B cell (primary cell): ENCODE data around the gene TMEM205. TPM values are rescaled to one million over a fixed set of nuclear protein-coding genes. Genes with fewer than 3 reads are reported as not detected.

Source experiments
- ATAC-seq: fragments of 200-7000 bp; cut with Tn5 transposase; one replicate; pipeline ENCODE4 v1.10.0; 2021; ENCODE audit warnings: low read depth, mild to moderate bottlenecking, moderate number of reproducible peaks, moderate library complexity
- CTCF ChIA-PET: fragments of 350-600 bp; sonication (Branson Sonifier 250); formaldehyde crosslinking; loops from one replicate; lab custom pipeline; 2021; ENCODE audit warnings: antibody characterized with exemption, inconsistent platforms; lab: Charles Lee
- POLR2A ChIA-PET: fragments of 350-600 bp; sonication (Branson Sonifier 250); formaldehyde crosslinking; loops from one replicate; lab custom pipeline; 2021; ENCODE audit warnings: antibody characterized with exemption; lab: Charles Lee
- DNase-seq: peaks from one replicate; pipeline ENCODE4 v3.0.0; 2013
- H2AFZ ChIP-seq: 2 replicates; pipeline ENCODE4 v1.6.1; 2012; ENCODE audit warnings: mild to moderate bottlenecking, low read depth, low read length; ENCODE audit not compliant: insufficient read depth, poor library complexity, severe bottlenecking
- H3K27ac ChIP-seq, 2 donors: 1 replicate in 1 of 2; 2 replicates in 1 of 2; pipeline ENCODE4 v1.5.1; 2012 to 2013; ENCODE audit warnings: low read length in 2 of 2, mild to moderate bottlenecking in 2 of 2, moderate library complexity in 1 of 2
- H3K27me3 ChIP-seq, 4 experiments: fragments of 200-600 bp in 1 of 4; sonication (generic) in 1 of 4; replicated peaks in 1 of 4; 1 replicate in 2 of 4; 2 replicates in 2 of 4; pipeline versions ENCODE4 v1.6.1 to v1.7.0; 2013 to 2016; ENCODE audit warnings: low read length in 3 of 4, mild to moderate bottlenecking in 2 of 4, mixed read lengths in 1 of 4, moderate library complexity in 1 of 4; ENCODE audit not compliant: insufficient read depth in 4 of 4, control insufficient read depth in 3 of 4; ENCODE audit errors: control extremely low read depth in 1 of 4
- H3K36me3 ChIP-seq, 2 experiments: replicated peaks in 1 of 2; 1 replicate in 1 of 2; 2 replicates in 1 of 2; pipeline versions ENCODE4 v1.6.1 to v1.7.1; 2013; ENCODE audit warnings: low read length in 1 of 2; ENCODE audit not compliant: insufficient read depth in 2 of 2, control insufficient read depth in 1 of 2; ENCODE audit errors: control extremely low read depth in 1 of 2, extremely low read depth in 1 of 2
- H3K4me1 ChIP-seq, 2 donors: fragments of 200-600 bp in 1 of 2; sonication (generic) in 1 of 2; 1 replicate in 1 of 2; 2 replicates in 1 of 2; pipeline versions ENCODE4 v1.5.1 to v1.6.1; 2013 to 2017; ENCODE audit warnings: low read length in 2 of 2; ENCODE audit not compliant: control insufficient read depth in 2 of 2, insufficient read depth in 2 of 2
- H3K4me2 ChIP-seq: replicated peaks from 2 replicates; pipeline ENCODE3; 2012; ENCODE audit warnings: mild to moderate bottlenecking, low read depth, low read length; ENCODE audit not compliant: poor library complexity, severe bottlenecking
- H3K4me3 ChIP-seq, 5 experiments: fragments of 200-600 bp in 1 of 5; sonication (generic) in 1 of 5; 1 replicate in 3 of 5; 2 replicates in 2 of 5; pipeline versions ENCODE4 v1.5.1 to v1.7.0; 2011 to 2016; ENCODE audit warnings: low read length in 4 of 5, mild to moderate bottlenecking in 4 of 5, low read depth in 2 of 5, control low read depth in 1 of 5, moderate library complexity in 1 of 5; ENCODE audit not compliant: insufficient read depth in 1 of 5; ENCODE audit errors: control extremely low read depth in 1 of 5, extremely low read depth in 1 of 5
- H3K79me2 ChIP-seq: fragments of 200-600 bp; sonication (generic); one replicate; pipeline ENCODE4 v1.6.0; 2016; ENCODE audit warnings: low read length; ENCODE audit not compliant: control insufficient read depth, insufficient read depth
- H3K9ac ChIP-seq: fragments of 200-600 bp; sonication (generic); 2 replicates; pipeline ENCODE4 v1.6.1; 2017; ENCODE audit warnings: mild to moderate bottlenecking, low read length, moderate library complexity
- H3K9me3 ChIP-seq, 3 donors: one replicate each; pipeline versions ENCODE4 v1.6.1 to v1.7.1; 2013; ENCODE audit warnings: low read length in 2 of 3; ENCODE audit not compliant: control insufficient read depth in 2 of 3, insufficient read depth in 1 of 3; ENCODE audit errors: control extremely low read depth in 1 of 3
- H4K20me1 ChIP-seq: 2 replicates; pipeline ENCODE4 v1.6.0; 2012; ENCODE audit warnings: mild to moderate bottlenecking, low read length; ENCODE audit not compliant: insufficient read depth, control insufficient read depth, poor library complexity, severe bottlenecking
- H3K27ac Mint-ChIP-seq: one replicate; pipeline ENCODE4 v1.8.0; 2021; ENCODE audit warnings: mixed read lengths
- H3K27me3 Mint-ChIP-seq: one replicate; pipeline ENCODE4 v1.8.0; 2021; ENCODE audit warnings: mixed read lengths
- H3K4me1 Mint-ChIP-seq: one replicate; pipeline ENCODE4 v1.8.0; 2021; ENCODE audit warnings: mixed read lengths
- H3K4me3 Mint-ChIP-seq: one replicate; pipeline ENCODE4 v1.8.0; 2021; ENCODE audit warnings: mixed read lengths
- H3K9me3 Mint-ChIP-seq: one replicate; pipeline ENCODE4 v1.8.0; 2022; ENCODE audit warnings: mixed read lengths; ENCODE audit not compliant: insufficient read depth
- CTCF ChIP-seq: fragments of 200-600 bp; IDR thresholded peaks from one replicate; pipeline ENCODE4 v1.8.0; 2022; ENCODE audit warnings: antibody characterized with exemption, mild to moderate bottlenecking
- EZH2 ChIP-seq: IDR thresholded peaks from 2 replicates; pipeline ENCODE4 v1.6.1; 2012; ENCODE audit warnings: borderline replicate concordance, low read depth, mild to moderate bottlenecking, moderate library complexity, low read length; ENCODE audit not compliant: insufficient read depth, poor library complexity, severe bottlenecking
- WGBS: methylation state at CpG from one replicate; pipeline ENCODE4 v1.1.5; 2013; ENCODE audit warnings: missing lambda C conversion rate; ENCODE audit not compliant: insufficient coverage; 5-methylcytosine and 5-hydroxymethylcytosine counted together
- intact Hi-C: fragments of 100-400 bp; cut with micrococcal nuclease; formaldehyde crosslinking; loops from one replicate; pipeline ENCODE4 v1.10.0; 2022
- polyA plus RNA-seq: library from polyadenylated mRNA; depleted of rRNA; stranded (reverse); fragments of >200 nt; gene quantifications from 2 replicates; pipeline ENCODE4 v1.2.3, GENCODE V29; 2012
- total RNA-seq, 2 donors: library from RNA; stranded (reverse); fragments of 120-200 nt in 1 of 2; gene quantifications; 1 replicate in 1 of 2; 2 replicates in 1 of 2; pipeline versions ENCODE4 v1.2.3 to v1.2.4, GENCODE V29; 2013 to 2022

The TMEM205 gene
- total and polyA plus RNA-seq, 2 donors (not counting 1 experiment from before 2014, with no cell fraction given) = 48.5 to 152 TPM

GRCh38 chr19:11364935-11365334 is 18.9 kb upstream of the TMEM205 start:
- Histone ChIP-seq H3K27me3 (no peaks in the 10 kb centered on the region), H2AFZ (no peak overlapping the region), H3K36me3 (peaks cover 0 to 24% of the 10 kb centered on the region in 2 experiments), H3K27ac (no peak overlapping the region), H4K20me1 (no peaks in the 10 kb centered on the region), H3K4me3 (no peak overlapping the region), H3K4me2 (no peak overlapping the region), H3K9me3 (no peaks in the 10 kb centered on the region), H3K9ac (no peak overlapping the region), H3K79me2 (no peaks in the 10 kb centered on the region), H3K4me1 (no peaks in the 10 kb centered on the region)
- H3K4me1 Mint-ChIP-seq = no peaks in the 10 kb centered on the region
- intact Hi-C loops = no loop called here
- TF ChIP-seq EZH2 (no peak), CTCF (no peak)
- DNase-seq = no peak
- ChIA-PET CTCF (no interaction called here), POLR2A (no interaction called here)
- WGBS = no CpG with 5 or more reads among the region's 5 CpGs
- H3K27me3 Mint-ChIP-seq = no peaks in the 10 kb centered on the region
- H3K4me3 Mint-ChIP-seq = no peak overlapping the region
- ATAC-seq = no peak
- no peaks in the 10 kb centered on the region for H3K9me3 Mint-ChIP-seq
- no peak overlapping the region for H3K27ac Mint-ChIP-seq

GRCh38 chr19:11364296-11364904 is 18.3 kb upstream of the TMEM205 start:
- H3K27ac ChIP-seq = no peak overlapping the region
- CTCF ChIA-PET = interaction anchor here (1.5 kb wide), 1 partner anchor 26 kb away, joined by 3 read pairs; no protein-coding TSS in a partner anchor
- 94% methylated on average over 25 of the region's 28 CpGs for WGBS
- no peak for TF ChIP-seq EZH2
- no peak for TF ChIP-seq CTCF
- DNase-seq = no peak
- H3K4me1 ChIP-seq = no peaks in the 10 kb centered on the region
- no peaks in the 10 kb centered on the region for H3K27me3 ChIP-seq
- ATAC-seq = no peak
- intact Hi-C loops = no loop called here
- H3K4me2 ChIP-seq = no peak overlapping the region
- Mint-ChIP-seq H3K27ac (no peak overlapping the region), H3K27me3 (no peaks in the 10 kb centered on the region), H3K9me3 (no peaks in the 10 kb centered on the region), H3K4me1 (no peaks in the 10 kb centered on the region), H3K4me3 (no peak overlapping the region)
- no peak overlapping the region for H2AFZ ChIP-seq
- POLR2A ChIA-PET = no interaction called here
- H3K4me3 ChIP-seq = no peak overlapping the region
- no peak overlapping the region for H3K9ac ChIP-seq
- H4K20me1 ChIP-seq = no peaks in the 10 kb centered on the region
- no peaks in the 10 kb centered on the region for H3K9me3 ChIP-seq
- peaks cover 0 to 21% of the 10 kb centered on the region in 2 experiments for H3K36me3 ChIP-seq
- H3K79me2 ChIP-seq = no peaks in the 10 kb centered on the region
